HG03045 (cell line): ENCODE measurements around the gene VAT1L.

Experiments
- ATAC-seq: cut with Tn5 transposase; IDR thresholded peaks from one replicate; pipeline ENCODE4 v1.9.1; 2021; ENCODE audit warnings: mild to moderate bottlenecking, moderate library complexity; ENCODE audit not compliant: unreplicated experiment

The VAT1L gene

DNA sequence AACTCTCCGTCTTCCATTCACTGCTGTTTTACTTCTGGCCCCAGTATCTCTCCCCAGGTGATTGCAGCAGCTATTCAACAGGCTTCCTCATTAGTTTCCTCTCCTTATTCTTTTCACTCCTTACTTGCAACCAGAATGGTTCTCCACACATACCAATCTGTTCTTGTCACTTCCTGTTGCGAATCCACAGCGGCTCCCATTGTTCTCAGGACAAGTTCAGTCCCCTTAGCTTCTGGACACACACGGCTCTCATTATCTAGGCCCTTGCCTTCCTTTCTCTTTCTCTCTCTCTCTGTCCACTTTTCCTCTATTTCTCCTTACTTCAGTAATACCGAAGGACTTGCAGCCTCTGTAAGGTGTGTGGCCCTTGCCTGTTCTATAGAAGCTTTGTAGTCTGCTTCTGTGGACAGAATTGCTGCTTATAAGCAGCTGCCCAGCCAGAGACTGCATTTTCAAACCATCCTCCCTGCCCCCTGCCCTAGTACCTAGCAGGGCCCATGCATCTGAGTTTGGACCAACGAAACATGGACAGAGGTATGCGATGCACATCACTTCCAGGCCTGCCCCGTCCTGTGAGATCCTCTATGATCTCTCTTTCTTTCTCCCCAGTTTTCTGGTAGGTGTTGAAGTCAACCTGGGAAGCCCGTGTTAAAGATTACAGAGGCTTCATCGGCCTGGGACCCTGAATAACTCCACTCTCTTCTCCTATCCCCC is 45.7 kb downstream of the VAT1L start:
- no peak for ATAC-seq

DNA sequence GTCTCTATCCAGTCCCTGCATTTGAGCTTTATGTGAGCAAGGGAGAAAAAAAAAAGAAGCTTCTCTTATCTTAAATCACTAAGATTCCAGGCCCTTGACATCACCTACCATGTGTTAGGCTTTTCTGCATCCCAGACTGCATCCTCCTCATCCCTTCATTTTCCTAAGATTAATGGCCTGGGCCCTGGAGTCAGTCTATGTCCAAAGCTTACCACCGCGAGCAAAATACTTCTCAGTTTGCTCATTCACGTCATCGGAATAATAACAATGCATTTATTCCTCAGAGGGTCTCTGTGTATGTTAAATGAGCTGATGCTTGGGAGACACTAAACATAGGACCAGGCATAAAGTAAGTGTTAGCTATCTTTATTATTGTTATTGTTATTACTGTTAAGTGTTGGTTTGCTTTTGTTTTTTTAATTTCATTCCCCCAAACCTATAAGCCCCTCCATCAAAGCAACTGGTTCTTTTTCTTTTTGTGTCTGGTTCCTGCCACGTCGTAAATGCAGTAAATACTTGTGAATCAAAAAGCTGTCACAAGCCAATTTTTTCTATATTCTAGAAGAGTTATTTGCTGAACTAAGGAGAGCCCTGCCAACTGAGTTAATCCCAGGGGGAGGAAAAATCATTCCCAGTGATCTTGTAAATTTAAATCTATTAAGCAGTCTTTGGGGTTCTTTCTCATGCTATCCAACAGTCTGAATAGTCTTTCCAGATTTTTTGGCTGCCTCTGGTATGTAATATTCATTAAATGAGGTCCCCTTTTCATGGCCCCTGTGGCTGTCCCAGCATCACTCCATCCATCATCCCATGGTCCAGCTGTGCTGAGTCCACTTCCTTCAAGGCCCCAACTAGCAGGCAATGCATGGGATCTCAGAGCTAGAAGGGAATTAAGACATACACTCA is 46.5 kb downstream of the VAT1L start:
- no peak for ATAC-seq

DNA sequence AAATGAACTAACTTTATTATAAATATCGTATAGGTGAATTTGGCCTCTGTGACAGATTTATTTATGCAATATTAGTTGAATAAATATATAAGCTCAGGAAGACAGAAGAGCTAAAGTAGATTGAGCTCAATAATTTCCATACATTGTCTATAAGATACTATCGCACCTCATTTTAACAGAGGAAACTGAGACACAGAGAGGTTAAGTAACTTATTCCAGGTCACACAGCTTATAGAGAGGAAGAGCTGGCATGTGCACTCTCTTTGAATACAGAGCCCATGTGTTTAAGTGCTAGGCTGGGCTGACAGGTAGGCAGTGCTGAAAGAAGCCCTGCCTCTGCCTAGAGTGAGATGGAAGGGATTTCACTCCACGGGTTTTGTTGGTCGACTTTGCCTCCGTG is 48.4 kb downstream of the VAT1L start:
- no peak for ATAC-seq

DNA sequence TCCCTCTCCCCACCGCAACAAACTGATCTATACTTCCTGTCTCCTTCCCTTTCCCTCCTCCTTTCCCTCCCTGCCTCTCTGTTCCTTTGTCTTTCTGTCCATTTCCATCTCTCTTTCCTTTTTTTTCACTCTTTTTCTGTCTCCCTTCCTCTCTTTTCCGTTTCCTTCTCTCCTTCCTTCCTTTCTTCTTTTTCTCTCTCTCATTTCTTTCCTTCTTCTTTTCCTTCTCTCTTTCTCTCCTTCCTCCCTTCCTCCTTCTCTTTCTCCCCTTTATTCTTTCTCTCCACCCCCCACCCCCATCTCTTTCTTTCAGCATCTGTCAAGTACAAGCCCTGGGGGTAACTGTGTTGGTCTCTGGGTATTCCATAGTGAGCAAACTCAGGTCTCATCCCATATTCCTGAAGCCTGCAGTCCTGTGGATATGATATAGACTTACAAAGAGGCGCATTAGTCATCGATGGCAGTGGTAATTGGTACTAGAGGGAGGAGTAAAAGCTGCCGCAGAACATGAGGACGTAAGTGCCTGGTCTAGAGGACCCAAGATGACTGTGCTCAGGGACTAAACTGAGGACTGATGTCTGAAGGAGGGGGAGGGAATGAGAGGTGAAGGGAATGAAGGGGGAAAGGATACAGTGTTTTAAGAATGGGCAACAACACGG is 50.4 kb downstream of the VAT1L start:
- no peak for ATAC-seq

DNA sequence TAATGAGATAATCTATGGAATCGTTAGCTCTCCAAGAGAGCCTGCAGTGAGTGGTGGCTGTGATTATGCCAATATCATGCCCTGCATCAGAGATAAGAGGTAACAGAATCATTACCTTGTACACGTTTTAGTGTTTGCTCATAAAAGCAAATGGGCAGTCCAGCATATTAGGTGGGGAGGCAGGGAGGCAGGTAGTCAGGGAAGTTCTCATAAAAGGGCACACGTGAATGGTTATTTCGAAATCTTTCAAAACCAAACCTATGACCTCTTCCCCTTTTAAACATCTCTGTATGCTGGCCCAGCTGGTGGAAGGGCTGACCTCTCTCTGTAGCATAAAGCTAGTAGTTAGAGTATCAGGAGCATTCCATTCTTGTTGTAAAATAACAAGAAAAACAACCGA is 51.7 kb downstream of the VAT1L start:
- no peak for ATAC-seq

DNA sequence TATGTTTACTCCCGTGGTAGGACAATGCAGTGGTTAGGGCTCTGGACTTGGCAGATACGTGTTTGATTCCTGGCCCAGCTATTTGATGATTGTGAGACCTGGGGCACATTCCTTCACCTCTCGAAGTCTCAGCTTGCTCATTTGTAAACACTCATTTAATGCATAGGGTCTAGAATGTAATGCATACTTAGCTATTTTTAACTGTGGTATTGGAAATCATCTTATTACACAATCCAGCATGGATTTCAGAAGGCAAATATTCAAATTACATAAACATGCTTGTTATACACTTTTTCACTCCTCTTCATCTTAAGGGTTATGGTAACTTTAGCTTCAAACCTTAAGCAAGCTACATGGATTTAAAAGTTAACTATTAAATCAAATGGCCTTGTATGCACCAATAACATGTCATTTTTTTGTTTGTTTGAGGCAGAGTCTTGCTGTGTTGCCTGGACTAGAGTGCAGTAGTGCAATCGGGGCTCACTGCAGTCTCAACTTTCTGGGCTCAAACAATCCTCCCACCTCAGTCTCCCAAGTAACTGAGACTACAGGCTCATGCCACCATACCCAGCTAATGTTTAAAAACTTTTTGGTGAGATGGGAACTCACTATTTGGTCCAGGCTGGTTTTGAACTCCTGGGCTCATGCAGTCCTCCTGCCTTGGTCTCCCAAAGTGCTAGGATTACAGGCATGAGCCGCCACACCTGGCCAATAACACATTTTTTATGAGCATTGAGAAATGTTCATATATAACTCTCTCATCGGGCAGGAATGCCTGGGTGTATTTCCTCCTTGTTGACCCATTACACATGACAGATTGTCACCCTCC is 52.5 kb downstream of the VAT1L start:
- ATAC-seq: no peak

DNA sequence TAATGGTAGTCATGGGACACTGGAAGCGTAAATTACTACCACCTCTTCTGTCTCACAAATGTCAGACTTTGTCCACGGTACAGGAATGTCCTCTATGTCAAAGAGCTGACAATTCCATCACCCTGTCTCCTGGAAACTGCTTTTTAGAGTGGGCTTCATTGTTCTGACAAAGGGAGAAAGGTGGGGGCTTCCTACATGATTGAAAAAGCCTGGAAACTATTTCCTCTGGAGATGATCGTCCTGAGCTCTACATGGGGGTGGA is 53.1 kb downstream of the VAT1L start:
- no peak for ATAC-seq

DNA sequence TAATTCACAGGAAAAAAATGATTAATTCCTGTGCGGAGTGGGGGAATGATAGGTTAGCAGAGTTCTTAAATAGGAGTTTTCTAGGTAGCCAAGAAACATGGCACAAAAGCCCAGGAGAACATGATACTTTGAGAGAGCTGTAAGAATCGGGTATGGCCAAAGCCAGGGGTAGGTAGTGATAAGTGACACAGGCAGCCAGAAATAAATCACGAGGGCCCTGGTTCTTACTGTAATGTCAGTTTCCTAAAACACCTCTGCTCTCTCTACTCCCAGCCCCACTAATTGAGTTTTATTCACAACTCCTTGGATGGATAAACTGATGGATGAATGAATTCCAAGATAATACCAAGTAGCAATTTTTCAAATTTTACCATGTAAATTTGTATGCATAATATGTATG is 54.1 kb downstream of the VAT1L start:
- no peak for ATAC-seq

DNA sequence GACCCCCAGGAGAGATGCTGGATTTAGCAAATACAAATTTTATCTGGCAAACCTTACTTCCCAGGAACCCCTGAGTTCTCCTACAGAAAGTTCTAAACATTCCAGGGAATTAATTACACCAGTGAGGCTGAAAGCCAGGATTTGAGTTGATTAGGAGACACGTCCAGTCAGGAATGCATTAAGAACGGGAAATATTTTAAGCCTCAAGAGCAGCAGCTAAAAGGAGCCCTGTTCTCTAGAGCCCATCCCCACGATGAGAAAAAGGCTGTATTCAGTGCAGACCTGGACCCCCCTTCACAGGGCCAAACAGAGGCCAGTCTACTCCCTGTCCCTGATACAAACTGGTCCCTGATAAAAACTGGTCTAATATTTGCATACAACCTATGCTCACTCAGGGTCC is 55.0 kb downstream of the VAT1L start:
- no peak for ATAC-seq

DNA sequence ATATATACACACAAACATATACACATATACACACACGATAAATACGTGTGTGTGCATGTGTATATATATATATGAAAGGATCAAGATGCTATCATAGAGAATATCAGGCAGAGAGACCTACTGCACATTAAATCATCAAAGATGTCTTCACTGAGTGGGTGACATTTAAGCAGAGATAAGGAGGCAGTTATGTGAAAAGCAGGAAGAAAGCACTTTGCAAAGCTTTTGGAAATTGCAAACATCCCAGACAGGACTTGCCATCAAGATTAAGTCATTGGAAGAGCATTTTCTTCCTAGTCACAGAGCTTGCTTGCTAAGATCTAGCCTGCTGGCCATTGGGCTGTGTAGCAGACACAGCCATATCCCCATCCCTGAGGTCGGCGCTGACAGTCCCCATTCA is 56.4 kb downstream of the VAT1L start:
- no peak for ATAC-seq

DNA sequence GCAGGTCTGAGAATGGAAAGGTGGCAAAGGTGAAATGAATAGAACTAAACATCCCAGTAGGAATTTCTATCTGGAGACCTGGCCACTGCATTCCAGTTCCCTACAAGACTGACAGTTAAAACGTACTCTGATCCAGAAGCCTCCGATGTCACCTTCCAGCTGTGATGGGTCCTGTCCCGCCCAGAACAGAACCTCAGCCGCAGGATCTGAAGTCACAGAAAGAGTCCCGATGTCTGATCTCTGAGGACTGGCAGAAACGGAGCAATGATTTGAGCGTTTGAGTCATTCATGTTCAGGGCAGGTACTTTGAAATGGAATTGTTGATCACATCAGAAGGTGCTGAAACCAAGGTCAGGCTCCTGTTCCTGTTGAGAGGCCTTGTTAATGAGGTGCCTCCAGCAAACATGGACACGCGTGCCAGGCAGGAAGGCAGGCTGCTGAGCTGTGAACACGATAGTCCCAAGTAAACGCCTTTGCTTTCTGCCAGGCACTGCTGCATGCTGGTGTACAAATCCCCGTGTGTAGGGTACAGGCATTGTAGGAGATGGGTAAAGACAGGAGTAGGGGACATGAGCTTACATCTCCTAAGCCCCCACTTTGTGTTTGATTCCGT is 61.4 kb downstream of the VAT1L start:
- ATAC-seq: no peak

DNA sequence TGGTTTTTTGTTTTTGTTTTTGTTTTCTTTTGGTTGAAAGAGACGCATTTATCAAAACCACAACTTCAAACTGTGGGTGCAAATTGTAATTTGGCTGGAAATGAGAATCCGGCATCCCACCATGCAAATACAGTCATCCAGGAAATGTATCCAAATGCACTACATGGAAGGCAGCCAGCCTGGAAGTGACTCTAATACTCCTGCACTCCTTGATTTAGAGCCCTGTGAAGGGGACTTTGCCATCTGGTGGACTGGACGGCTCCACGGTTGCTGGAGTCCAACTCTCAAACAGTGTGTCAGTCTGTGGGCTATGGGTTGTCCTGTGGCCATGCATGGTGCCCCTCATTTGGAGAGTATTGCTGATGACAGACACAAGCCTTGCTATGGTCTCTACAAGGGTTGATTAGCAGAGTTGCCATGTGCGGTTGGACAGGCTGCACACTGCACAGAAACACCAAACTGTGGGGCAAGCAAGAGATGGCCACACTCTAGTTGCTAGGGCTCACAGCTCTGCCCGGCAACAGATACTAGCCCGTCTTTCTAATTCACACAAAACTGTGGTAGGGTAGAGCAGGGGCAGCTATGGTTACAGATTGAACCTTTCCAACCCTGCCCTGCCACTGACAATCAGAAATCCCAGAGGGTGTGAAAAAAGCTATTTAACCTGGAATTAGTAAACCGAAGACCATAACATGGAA is 62.4 kb downstream of the VAT1L start:
- ATAC-seq: no peak

DNA sequence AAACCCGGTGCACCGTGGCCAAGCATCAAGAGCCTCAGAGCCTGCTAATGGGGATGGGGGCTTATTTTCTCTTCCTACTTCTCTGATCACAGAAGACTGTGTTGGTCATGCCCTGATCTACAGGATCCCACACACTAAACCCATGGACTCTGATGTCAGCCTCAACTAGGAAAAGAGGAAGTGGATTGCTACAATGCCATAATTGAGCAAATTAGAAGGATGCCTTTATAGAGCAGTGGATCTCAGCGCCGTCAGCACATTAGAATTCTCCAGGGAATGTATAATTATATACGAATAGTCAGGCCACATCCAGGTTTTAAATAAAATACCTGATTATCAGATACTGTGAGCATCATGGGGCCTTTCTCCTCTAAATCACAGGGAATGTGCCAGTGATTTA is 64.8 kb downstream of the VAT1L start:
- no peak for ATAC-seq

DNA sequence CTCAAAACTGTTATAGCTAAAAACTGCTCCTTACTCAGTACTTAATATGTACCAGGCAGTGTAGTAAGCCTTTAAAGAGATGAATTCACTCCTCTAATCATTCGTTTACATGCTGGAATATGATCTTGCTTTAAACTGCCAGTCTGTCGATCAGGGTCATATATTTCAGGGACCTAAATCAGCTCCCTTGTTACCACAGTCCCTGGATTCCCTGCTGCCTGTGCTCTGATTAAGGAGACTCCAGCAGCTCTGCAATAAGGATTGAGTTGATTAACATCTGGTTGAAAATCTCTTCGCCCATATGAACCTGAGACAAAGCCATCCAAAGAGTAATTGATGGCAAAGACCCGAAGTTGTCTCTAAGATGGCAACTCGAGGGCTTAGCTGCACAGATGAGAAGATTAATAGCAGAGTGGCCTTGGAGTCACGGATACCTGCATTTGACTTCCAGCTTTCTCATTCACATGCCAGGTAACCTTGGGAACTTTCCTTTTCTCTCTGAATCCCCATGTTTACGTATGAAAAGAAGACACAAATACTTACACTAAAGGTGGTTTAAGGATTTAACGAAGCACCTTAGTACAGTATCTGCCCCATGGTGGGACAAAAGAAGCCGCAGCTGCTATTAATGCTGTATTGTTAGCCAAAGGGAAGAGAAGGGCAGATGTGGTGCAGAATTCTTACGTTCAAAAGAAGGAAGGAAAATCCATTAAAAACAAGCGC is 68.2 kb downstream of the VAT1L start:
- no peak for ATAC-seq

DNA sequence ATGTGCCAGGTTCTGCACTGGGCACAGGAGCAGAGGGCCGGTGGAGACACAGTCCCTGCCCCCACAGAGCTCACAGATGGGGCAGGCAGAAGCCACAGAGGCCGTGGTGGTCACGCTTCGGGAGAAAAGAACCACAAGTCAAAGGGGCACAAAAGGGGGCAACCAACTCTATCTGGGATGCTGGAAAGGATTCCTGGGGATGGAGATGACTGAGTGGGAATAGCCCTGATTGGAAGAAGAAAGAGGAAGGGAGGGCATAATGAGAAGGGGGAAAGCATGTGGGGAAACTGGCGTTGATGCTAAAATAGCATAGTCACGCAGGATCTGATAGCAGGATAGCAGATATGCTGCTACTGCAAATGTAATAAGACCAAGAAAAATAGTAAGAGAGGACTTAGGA is 69.7 kb downstream of the VAT1L start:
- ATAC-seq: no peak

DNA sequence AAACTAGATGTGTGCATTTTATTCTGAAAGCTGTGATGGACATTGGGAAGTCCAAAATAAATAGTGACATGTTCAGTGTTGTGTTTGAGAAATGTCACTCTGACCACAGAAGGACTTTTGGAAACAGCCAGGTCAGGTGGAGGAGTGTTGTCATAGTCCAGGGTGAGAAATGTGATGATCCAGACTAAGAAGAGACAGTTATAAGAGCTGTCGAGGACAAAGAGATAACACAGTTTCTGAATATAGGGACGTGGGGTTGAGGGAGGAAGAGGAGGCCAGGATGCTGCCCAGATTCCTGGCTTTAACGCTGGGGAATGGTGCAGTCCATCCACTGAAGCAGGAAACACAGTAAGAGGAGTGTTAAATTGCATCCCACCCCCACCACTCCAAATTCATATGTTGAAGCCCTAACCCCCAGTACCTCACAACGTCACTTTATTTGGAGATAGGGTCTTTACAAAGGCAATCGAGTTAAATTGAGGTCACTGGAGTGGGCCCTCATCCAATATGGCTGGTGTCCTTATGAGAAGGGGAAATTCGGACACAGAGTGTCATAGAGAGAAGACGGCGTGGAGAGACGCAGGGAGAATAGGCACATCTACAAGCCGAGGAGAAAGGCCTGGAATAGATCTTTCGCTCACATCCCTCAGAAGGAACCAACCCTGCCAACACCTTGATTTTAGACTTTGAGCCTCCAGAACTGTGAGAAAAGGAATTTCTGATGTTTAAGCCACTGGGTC is 71.3 kb downstream of the VAT1L start:
- no peak for ATAC-seq

DNA sequence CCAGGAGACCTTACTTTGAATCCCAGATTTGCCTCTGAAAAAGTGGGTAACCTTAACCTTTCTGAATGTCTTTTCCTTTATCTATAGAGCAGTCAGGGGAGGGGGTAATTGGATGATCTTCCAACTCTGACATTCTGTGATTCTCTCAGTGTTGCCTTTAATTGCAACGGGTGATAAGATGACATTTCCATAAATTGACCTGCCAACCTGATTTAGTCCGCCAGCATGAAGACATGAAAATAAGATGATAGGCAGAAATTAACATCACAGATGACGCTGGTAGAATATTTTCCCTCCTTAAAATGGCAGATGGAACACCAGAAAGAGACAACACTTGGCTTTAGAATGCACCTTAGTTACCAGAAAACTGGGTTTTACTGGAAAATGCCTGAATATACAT is 72.6 kb downstream of the VAT1L start:
- no peak for ATAC-seq

DNA sequence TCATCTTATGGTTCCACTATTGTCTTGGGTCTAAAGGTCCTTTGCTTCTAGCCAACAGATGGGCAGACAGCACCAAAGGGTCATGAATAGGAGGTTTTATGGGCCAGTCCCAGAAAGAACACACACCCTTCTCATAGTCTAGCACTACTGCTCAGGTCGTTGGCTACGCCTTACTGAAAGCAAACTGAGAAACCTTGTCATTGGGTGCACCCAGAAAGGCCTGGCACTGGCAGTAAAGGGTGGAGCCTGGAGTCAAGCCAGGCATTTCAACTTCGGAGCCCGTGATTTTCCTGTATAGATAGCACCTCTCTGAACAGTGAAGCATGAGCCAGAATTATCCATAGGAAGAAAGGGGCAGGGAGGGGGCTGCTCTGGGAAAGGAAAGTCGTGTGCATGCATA is 74.9 kb downstream of the VAT1L start:
- no peak for ATAC-seq

DNA sequence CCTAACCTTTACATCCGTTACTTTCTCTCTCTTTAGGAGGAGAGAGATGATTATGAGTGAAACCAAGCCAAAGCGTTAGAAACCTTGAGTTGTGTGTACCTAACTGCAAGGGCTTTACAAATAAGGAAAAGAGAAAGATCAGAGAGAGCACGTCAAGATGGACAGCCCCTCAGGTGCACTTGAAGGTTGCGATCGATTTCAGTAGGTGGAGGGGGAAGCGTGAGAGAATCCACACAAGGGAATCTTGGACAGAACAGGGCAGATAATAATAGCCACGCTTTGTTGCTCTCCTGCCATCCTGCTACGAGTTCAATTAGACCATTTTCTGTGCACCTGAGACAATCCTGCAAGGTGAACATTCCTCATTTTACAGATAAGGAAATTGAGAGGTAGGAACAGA is 78.4 kb downstream of the VAT1L start:
- ATAC-seq: no peak
